Measurements from ENCODE around the gene SNAPIN. TPM values are rescaled to one million over a fixed set of nuclear protein-coding genes. Genes with fewer than 3 reads are reported as not detected.
A peak's percentile ranks its signal among the peaks of the same experiment; 100 is the strongest.
"Not testable (repeated sequence)": the region's sequence is repeated elsewhere in the genome, so short reads cannot be mapped to it uniquely, and the experiment has no call there.

The SNAPIN gene
- total RNA-seq, 1 donor from 2014 or later, result 36.3 TPM

- peak; percentile 57 for DNase-seq
Observed at GRCh38 chr1:153626904-153627714, 31.4 kb upstream of the SNAPIN start, which contains the start of gene S100A13. TSS of gene S100A13 (minus strand) at chr1:153627505. CDS start at chr1:153626472, 1,033 bp downstream.

GRCh38 chr1:153627715-153628626, 30.5 kb upstream of the SNAPIN start, which contains the start of gene S100A1:
TSS of gene S100A1 (plus strand) at chr1:153628434. CDS start at chr1:153630522, 2,088 bp downstream.
- DNase-seq, result peak; percentile 43

- DNase-seq, result no peak
Observed at GRCh38 chr1:153628638-153629342, 29.7 kb upstream of the SNAPIN start.

- DNase-seq, result no peak
Observed at GRCh38 chr1:153629343-153629665, 29.2 kb upstream of the SNAPIN start.

GRCh38 chr1:153629971-153630370, 28.5 kb upstream of the SNAPIN start:
- no peak for DNase-seq

- DNase-seq, result no peak
Observed at GRCh38 chr1:153630384-153630783, 28.1 kb upstream of the SNAPIN start.

GRCh38 chr1:153631047-153632022, 27.2 kb upstream of the SNAPIN start:
- DNase-seq, result no peak

- DNase-seq, result no peak
Observed at GRCh38 chr1:153633161-153633753, 25.2 kb upstream of the SNAPIN start.

- DNase-seq, result peak; percentile 98
Observed at GRCh38 chr1:153633754-153634665, 24.5 kb upstream of the SNAPIN start, which contains the start of gene CHTOP. TSS of gene CHTOP (plus strand) at chr1:153634066. CDS start at chr1:153636589, 2,523 bp downstream.

- DNase-seq, result no peak
Observed at GRCh38 chr1:153635872-153636271, 22.6 kb upstream of the SNAPIN start.

- no peak for DNase-seq
Observed at GRCh38 chr1:153636312-153636711, 22.2 kb upstream of the SNAPIN start.

- no peak for DNase-seq
Observed at GRCh38 chr1:153638261-153638660, 20.2 kb upstream of the SNAPIN start.

GRCh38 chr1:153639280-153639679, 19.2 kb upstream of the SNAPIN start:
- DNase-seq, result no peak

- DNase-seq, result not testable (repeated sequence)
Observed at GRCh38 chr1:153640213-153640612, 18.3 kb upstream of the SNAPIN start.

- no peak for DNase-seq
Observed at GRCh38 chr1:153640861-153641260, 17.6 kb upstream of the SNAPIN start.

- no peak for DNase-seq
Observed at GRCh38 chr1:153642161-153642560, 16.3 kb upstream of the SNAPIN start.

- DNase-seq, result no peak
Observed at GRCh38 chr1:153643100-153643499, 15.4 kb upstream of the SNAPIN start.

GRCh38 chr1:153643816-153644215, 14.7 kb upstream of the SNAPIN start:
- no peak for DNase-seq

GRCh38 chr1:153646672-153647345, 11.7 kb upstream of the SNAPIN start:
- no peak for DNase-seq

Data from occipital lobe (tissue), 2 donors.